Measurements from ENCODE around the gene COL28A1.

GRCh38 chr7:7569615-7570014 is 33.9 kb upstream of the COL28A1 start:
- TF ChIP-seq EZH2 (IDR thresholded peaks at IDR 0.05; ENCODE audit: low read length, unreplicated experiment) (no peak), CTCF (conservative IDR thresholded peaks at IDR 0.05; ENCODE audit: low read depth, low read length) (no peak), EZH2phosphoT487 (IDR thresholded peaks at IDR 0.05; ENCODE audit: borderline replicate concordance, low read length) (no peak)
